ENCODE results near the gene PARD3. TPM values are rescaled to one million over a fixed set of nuclear protein-coding genes. Genes with fewer than 3 reads are reported as not detected.
"Not testable (repeated sequence)": the region's sequence is repeated elsewhere in the genome, so short reads cannot be mapped to it uniquely, and the experiment has no call there.

Gene PARD3
- total and polyA plus RNA-seq, 7 experiments from 2014 or later = 0.19 to 1.2 (median 0.43) TPM

- CTCF ChIA-PET = no interaction called here
- Histone ChIP-seq H3K4me3 (ENCODE audit: low read length) (no peak overlapping the region), H3K4me1 (ENCODE audit: control insufficient read depth in 2 of 2, insufficient read depth in 2 of 2, low read length in 2 of 2) (no peaks in the 10 kb centered on the region), H3K27me3 (ENCODE audit: control insufficient read depth in 2 of 2, insufficient read depth in 2 of 2, low read length in 2 of 2) (no peaks in the 10 kb centered on the region), H3K36me3 (ENCODE audit: control insufficient read depth in 2 of 3, insufficient read depth in 3 of 3, low read length in 3 of 3) (no peaks in the 10 kb centered on the region), H3K9me3 (ENCODE audit: control insufficient read depth in 2 of 3, low read length in 3 of 3) (no peaks in the 10 kb centered on the region), H3K27ac (ENCODE audit: low read depth, low read length) (no peak overlapping the region)
- Mint-ChIP-seq H3K36me3 (no peaks in the 10 kb centered on the region), H3K9me3 (peaks cover 0 to 1% (median 0%) of the 10 kb centered on the region in 11 donors), H3K27ac (no peak overlapping the region), H3K4me1 (peaks cover 0 to 4% (median 0%) of the 10 kb centered on the region in 7 donors), H3K4me3 (no peak overlapping the region), H3K27me3 (peaks cover 0 to 6% (median 3%) of the 10 kb centered on the region in 5 donors)
- DNase-seq = no peak
- ATAC-seq = no peak
- POLR2A ChIA-PET = no interaction called here
- intact Hi-C loops (cut with micrococcal nuclease) = no loop called here
Measured at GRCh38 chr10:34433241-34434076, 381.6 kb downstream of the PARD3 start.

GRCh38 chr10:34432589-34432988 is 382.5 kb downstream of the PARD3 start:
- H3K36me3 ChIP-seq (ENCODE audit: control insufficient read depth in 2 of 3, insufficient read depth in 3 of 3, low read length in 3 of 3) = no peaks in the 10 kb centered on the region
- CTCF ChIA-PET = no interaction called here
- H3K4me3 Mint-ChIP-seq = no peak overlapping the region

GRCh38 chr10:34430685-34431084 is 384.4 kb downstream of the PARD3 start:
- intact Hi-C loops (cut with micrococcal nuclease) = no loop called here
- Mint-ChIP-seq H3K27ac (no peak overlapping the region), H3K36me3 (no peaks in the 10 kb centered on the region), H3K4me1 (peaks cover 0 to 4% (median 0%) of the 10 kb centered on the region in 7 donors), H3K27me3 (peaks cover 0 to 6% (median 3%) of the 10 kb centered on the region in 5 donors), H3K9me3 (peaks cover 0 to 2% (median 0%) of the 10 kb centered on the region in 11 donors), H3K4me3 (no peak overlapping the region)
- Histone ChIP-seq H3K9me3 (ENCODE audit: control insufficient read depth in 2 of 3, low read length in 3 of 3) (no peaks in the 10 kb centered on the region), H3K4me1 (ENCODE audit: control insufficient read depth in 2 of 2, insufficient read depth in 2 of 2, low read length in 2 of 2) (no peaks in the 10 kb centered on the region), H3K4me3 (ENCODE audit: low read length) (no peak overlapping the region), H3K27me3 (ENCODE audit: control insufficient read depth in 2 of 2, insufficient read depth in 2 of 2, low read length in 2 of 2) (no peaks in the 10 kb centered on the region), H3K36me3 (ENCODE audit: control insufficient read depth in 2 of 3, insufficient read depth in 3 of 3, low read length in 3 of 3) (no peaks in the 10 kb centered on the region), H3K27ac (ENCODE audit: low read depth, low read length) (no peak overlapping the region)
- ChIA-PET CTCF (no interaction called here), POLR2A (no interaction called here)
- DNase-seq = no peak
- ATAC-seq = peak; percentile 70

More at GRCh38 chr10:34432589-34432988, 382.5 kb downstream of the PARD3 start:
- intact Hi-C loops (cut with micrococcal nuclease) = no loop called here
- H3K27ac ChIP-seq (ENCODE audit: low read depth, low read length) = no peak overlapping the region
- H3K4me1 ChIP-seq (ENCODE audit: control insufficient read depth in 2 of 2, insufficient read depth in 2 of 2, low read length in 2 of 2) = no peaks in the 10 kb centered on the region
- H3K27ac Mint-ChIP-seq = no peak overlapping the region
- no peaks in the 10 kb centered on the region for H3K36me3 Mint-ChIP-seq
- H3K27me3 ChIP-seq (ENCODE audit: control insufficient read depth in 2 of 2, insufficient read depth in 2 of 2, low read length in 2 of 2) = no peaks in the 10 kb centered on the region
- POLR2A ChIA-PET = no interaction called here
- H3K27me3 Mint-ChIP-seq = peaks cover 0 to 6% (median 3%) of the 10 kb centered on the region in 5 donors
- no peak overlapping the region for H3K4me3 ChIP-seq (ENCODE audit: low read length)
- DNase-seq = no peak
- ATAC-seq = no peak
- no peaks in the 10 kb centered on the region for H3K9me3 ChIP-seq (ENCODE audit: control insufficient read depth in 2 of 3, low read length in 3 of 3)
- H3K9me3 Mint-ChIP-seq = peaks cover 0 to 1% (median 0%) of the 10 kb centered on the region in 11 donors
- peaks cover 0 to 4% (median 0%) of the 10 kb centered on the region in 7 donors for H3K4me1 Mint-ChIP-seq

GRCh38 chr10:34428501-34428900 is 386.6 kb downstream of the PARD3 start:
- Mint-ChIP-seq H3K4me3 (no peak overlapping the region), H3K27ac (no peak overlapping the region), H3K4me1 (peaks cover 0 to 2% (median 0%) of the 10 kb centered on the region in 7 donors), H3K27me3 (peaks cover 0 to 6% (median 0%) of the 10 kb centered on the region in 5 donors), H3K36me3 (no peaks in the 10 kb centered on the region), H3K9me3 (peaks cover 0 to 2% (median 0%) of the 10 kb centered on the region in 11 donors)
- no peaks in the 10 kb centered on the region for H3K27me3 ChIP-seq (ENCODE audit: control insufficient read depth in 2 of 2, insufficient read depth in 2 of 2, low read length in 2 of 2)
- DNase-seq (no peak), ATAC-seq (no peak)
- H3K36me3 ChIP-seq (ENCODE audit: control insufficient read depth in 2 of 3, insufficient read depth in 3 of 3, low read length in 3 of 3) = no peaks in the 10 kb centered on the region
- H3K9me3 ChIP-seq (ENCODE audit: control insufficient read depth in 2 of 3, low read length in 3 of 3) = no peaks in the 10 kb centered on the region
- H3K27ac ChIP-seq (ENCODE audit: low read depth, low read length) = no peak overlapping the region
- intact Hi-C loops (cut with micrococcal nuclease) = no loop called here
- CTCF ChIA-PET = no interaction called here
- no peaks in the 10 kb centered on the region for H3K4me1 ChIP-seq (ENCODE audit: control insufficient read depth in 2 of 2, insufficient read depth in 2 of 2, low read length in 2 of 2)
- no peak overlapping the region for H3K4me3 ChIP-seq (ENCODE audit: low read length)
- POLR2A ChIA-PET = no interaction called here

- Mint-ChIP-seq H3K27me3 (peaks cover 0 to 6% (median 0%) of the 10 kb centered on the region in 5 donors), H3K4me1 (peaks cover 0 to 2% (median 0%) of the 10 kb centered on the region in 7 donors), H3K9me3 (peaks cover 0 to 2% (median 0%) of the 10 kb centered on the region in 11 donors), H3K36me3 (no peaks in the 10 kb centered on the region), H3K27ac (no peak overlapping the region), H3K4me3 (no peak overlapping the region)
- intact Hi-C loops (cut with micrococcal nuclease) = no loop called here
- Histone ChIP-seq H3K9me3 (ENCODE audit: control insufficient read depth in 2 of 3, low read length in 3 of 3) (no peaks in the 10 kb centered on the region), H3K36me3 (ENCODE audit: control insufficient read depth in 2 of 3, insufficient read depth in 3 of 3, low read length in 3 of 3) (no peaks in the 10 kb centered on the region), H3K4me1 (ENCODE audit: control insufficient read depth in 2 of 2, insufficient read depth in 2 of 2, low read length in 2 of 2) (no peaks in the 10 kb centered on the region), H3K27ac (ENCODE audit: low read depth, low read length) (no peak overlapping the region), H3K4me3 (ENCODE audit: low read length) (no peak overlapping the region), H3K27me3 (ENCODE audit: control insufficient read depth in 2 of 2, insufficient read depth in 2 of 2, low read length in 2 of 2) (no peaks in the 10 kb centered on the region)
- DNase-seq = no peak
- ChIA-PET POLR2A (no interaction called here), CTCF (no interaction called here)
- no peak for ATAC-seq
Measured at GRCh38 chr10:34427911-34428216, 387.2 kb downstream of the PARD3 start.

GRCh38 chr10:34427158-34427910 is 387.8 kb downstream of the PARD3 start:
- H3K27me3 ChIP-seq (ENCODE audit: control insufficient read depth in 2 of 2, insufficient read depth in 2 of 2, low read length in 2 of 2); intact Hi-C loops (cut with micrococcal nuclease); H3K9me3 Mint-ChIP-seq; H3K4me3 ChIP-seq (ENCODE audit: low read length); H3K36me3 Mint-ChIP-seq; H3K36me3 ChIP-seq (ENCODE audit: control insufficient read depth in 2 of 3, insufficient read depth in 3 of 3, low read length in 3 of 3); CTCF ChIA-PET; ATAC-seq; H3K27ac ChIP-seq (ENCODE audit: low read depth, low read length); H3K4me3 Mint-ChIP-seq; DNase-seq; POLR2A ChIA-PET; H3K27me3 Mint-ChIP-seq; H3K4me1 Mint-ChIP-seq; H3K9me3 ChIP-seq (ENCODE audit: control insufficient read depth in 2 of 3, low read length in 3 of 3); H3K4me1 ChIP-seq (ENCODE audit: control insufficient read depth in 2 of 2, insufficient read depth in 2 of 2, low read length in 2 of 2): not testable (repeated sequence)
- H3K27ac Mint-ChIP-seq = peak overlapping the region in 1 of 9 donors; percentile 24

Data from naive thymus-derived CD4-positive, alpha-beta T cell (primary cell).